ENCODE measurements around the gene TRMT61A.

GRCh38 chr14:103516426-103517173 is 12.4 kb upstream of the TRMT61A start:
- TF ChIP-seq, protein P1, sequence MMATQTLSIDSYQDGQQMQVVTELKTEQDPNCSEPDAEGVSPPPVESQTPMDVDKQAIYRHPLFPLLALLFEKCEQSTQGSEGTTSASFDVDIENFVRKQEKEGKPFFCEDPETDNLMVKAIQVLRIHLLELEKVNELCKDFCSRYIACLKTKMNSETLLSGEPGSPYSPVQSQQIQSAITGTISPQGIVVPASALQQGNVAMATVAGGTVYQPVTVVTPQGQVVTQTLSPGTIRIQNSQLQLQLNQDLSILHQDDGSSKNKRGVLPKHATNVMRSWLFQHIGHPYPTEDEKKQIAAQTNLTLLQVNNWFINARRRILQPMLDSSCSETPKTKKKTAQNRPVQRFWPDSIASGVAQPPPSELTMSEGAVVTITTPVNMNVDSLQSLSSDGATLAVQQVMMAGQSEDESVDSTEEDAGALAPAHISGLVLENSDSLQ (IDR thresholded peaks at IDR 0.05): no peak
- no peak for TF ChIP-seq HDGF (IDR thresholded peaks at IDR 0.05; ENCODE audit: borderline replicate concordance)
- no peak for TF ChIP-seq FOXM1 (IDR thresholded peaks at IDR 0.05; ENCODE audit: borderline replicate concordance)
- no peak for TF ChIP-seq SP1 (IDR thresholded peaks at IDR 0.05)
- no peak for TF ChIP-seq ZNF384 (IDR thresholded peaks at IDR 0.05)
- no peak for TF ChIP-seq FOXK2 (IDR thresholded peaks at IDR 0.05)
- no peak for TF ChIP-seq BHLHE40 (IDR thresholded peaks at IDR 0.05; ENCODE audit: borderline replicate concordance)
- no peak for TF ChIP-seq SUZ12 (IDR thresholded peaks at IDR 0.05)
- no peak for TF ChIP-seq CTBP1 (IDR thresholded peaks at IDR 0.05; ENCODE audit: borderline replicate concordance)
- TF ChIP-seq ELF4 (IDR thresholded peaks at IDR 0.05): no peak
- TF ChIP-seq FOXA1 (IDR thresholded peaks at IDR 0.05): no peak
- no peak for TF ChIP-seq NFRKB (IDR thresholded peaks at IDR 0.05)
- no peak for TF ChIP-seq TARDBP (IDR thresholded peaks at IDR 0.05)
- no peak for TF ChIP-seq ARNT (IDR thresholded peaks at IDR 0.05)
